GM13977 (cell line): ENCODE measurements around the gene MYH14.

ENCODE experiments used
- DNase-seq: peaks from one replicate; pipeline ENCODE4 v3.0.0; 2012; ENCODE audit warnings: low spot score
- CTCF ChIP-seq: IDR thresholded peaks from 2 replicates; pipeline ENCODE4 v1.5.1; 2012; ENCODE audit warnings: mild to moderate bottlenecking, control low read depth; ENCODE audit not compliant: insufficient read depth; ENCODE audit errors: extremely low read depth, missing control alignments
- in situ Hi-C: fragments of 300-500 bp; cut with MboI; formaldehyde crosslinking; loops from one replicate; pipeline ENCODE4 v1.12.0; 2022; ENCODE audit warnings: low sequenced_read_pairs, low pct_unique_long_range_greater_than_20kb, mixed read lengths, inconsistent platforms; ENCODE audit not compliant: unreplicated experiment

MYH14 gene

GRCh38 chr19:50320596-50320995 is 117.2 kb downstream of the MYH14 start:
- no peak for DNase-seq
- in situ Hi-C loops = no loop called here
- TF ChIP-seq CTCF = no peak

- TF ChIP-seq CTCF = no peak
- in situ Hi-C loops = no loop called here
Observed at GRCh38 chr19:50321831-50322230, 118.4 kb downstream of the MYH14 start.

GRCh38 chr19:50322234-50322633 is 118.8 kb downstream of the MYH14 start:
- peak; percentile 15 for DNase-seq
- in situ Hi-C loops = no loop called here
- TF ChIP-seq CTCF = no peak

More at GRCh38 chr19:50321831-50322230, 118.4 kb downstream of the MYH14 start:
- DNase-seq = no peak

- TF ChIP-seq CTCF = no peak
- in situ Hi-C loops = no loop called here
- peak; percentile 6 for DNase-seq
Observed at GRCh38 chr19:50322931-50323781, 119.7 kb downstream of the MYH14 start.

GRCh38 chr19:50323782-50324133 is 120.3 kb downstream of the MYH14 start:
- TF ChIP-seq CTCF = no peak
- in situ Hi-C loops = no loop called here
- DNase-seq = peak; percentile 19

GRCh38 chr19:50324331-50324730 is 120.9 kb downstream of the MYH14 start:
- in situ Hi-C loops = no loop called here
- TF ChIP-seq CTCF = no peak
- peak; percentile 17 for DNase-seq
